Activated naive CD8-positive, alpha-beta T cell treated with anti-CD3 and anti-CD28 coated beads for 36 hours (primary cell): ENCODE data around the gene LST1. TPM values are rescaled to one million over a fixed set of nuclear protein-coding genes. Genes with fewer than 3 reads are reported as not detected.

Source experiments
- DNase-seq: peaks from one replicate; pipeline ENCODE4 v3.0.0; 2021
- H3K27ac Mint-ChIP-seq: one replicate; pipeline ENCODE4 v1.8.0; 2022; ENCODE audit warnings: mild to moderate bottlenecking, moderate library complexity, mixed read lengths
- H3K27me3 Mint-ChIP-seq: one replicate; pipeline ENCODE4 v1.8.0; 2022; ENCODE audit warnings: mild to moderate bottlenecking, mixed read lengths
- H3K36me3 Mint-ChIP-seq: one replicate; pipeline ENCODE4 v1.8.0; 2021; ENCODE audit warnings: mild to moderate bottlenecking, mixed read lengths
- H3K4me1 Mint-ChIP-seq: one replicate; pipeline ENCODE4 v1.8.0; 2021; ENCODE audit warnings: mixed read lengths
- H3K4me3 Mint-ChIP-seq: one replicate; pipeline ENCODE4 v1.8.0; 2022; ENCODE audit warnings: mild to moderate bottlenecking, moderate library complexity, mixed read lengths
- H3K9me3 Mint-ChIP-seq: one replicate; pipeline ENCODE4 v1.8.0; 2022; ENCODE audit warnings: mixed read lengths
- total RNA-seq, 2 experiments: library from RNA; stranded (reverse); gene quantifications; one replicate each; pipeline ENCODE4 v1.2.3, GENCODE V29; 2021

The LST1 gene
- total RNA-seq, 2 experiments from 2014 or later, result 29.1 TPM

- no peaks in the 10 kb centered on the region for H3K9me3 Mint-ChIP-seq
- peaks cover 66% of the 10 kb centered on the region for H3K4me1 Mint-ChIP-seq
- H3K27ac Mint-ChIP-seq, result peak overlapping the region; percentile 99
- no peaks in the 10 kb centered on the region for H3K27me3 Mint-ChIP-seq
- peaks cover 67% of the 10 kb centered on the region for H3K36me3 Mint-ChIP-seq
- DNase-seq, result no peak
- H3K4me3 Mint-ChIP-seq, result peak overlapping the region; percentile 93
These were observed 11.7 kb upstream of the LST1 start for GRCh38 chr6:31574106-31575061.

- DNase-seq, result peak; percentile 83
- Mint-ChIP-seq H3K4me3 (peak within 1 kb of the TSS; percentile 93), H3K36me3 (peaks cover 70% of the 10 kb centered on the region), H3K4me1 (peaks cover 62% of the 10 kb centered on the region), H3K9me3 (no peaks in the 10 kb centered on the region), H3K27ac (peak within 1 kb of the TSS; percentile 99), H3K27me3 (no peaks in the 10 kb centered on the region)
These were observed 10.7 kb upstream of the LST1 start, which contains the start of gene TNF for GRCh38 chr6:31575335-31575901. Gene TNF (plus strand): TSS chr6:31575565. CDS start chr6:31575742, 177 bp downstream.

- peak overlapping the region; percentile 93 for H3K4me3 Mint-ChIP-seq
- no peaks in the 10 kb centered on the region for H3K27me3 Mint-ChIP-seq
- H3K27ac Mint-ChIP-seq, result peak overlapping the region; percentile 99
- H3K4me1 Mint-ChIP-seq, result peaks cover 58% of the 10 kb centered on the region
- DNase-seq, result no peak
- H3K9me3 Mint-ChIP-seq, result no peaks in the 10 kb centered on the region
- peaks cover 76% of the 10 kb centered on the region for H3K36me3 Mint-ChIP-seq
These were observed 10.0 kb upstream of the LST1 start for GRCh38 chr6:31575952-31576685.

- DNase-seq, result no peak
- Mint-ChIP-seq H3K9me3 (no peaks in the 10 kb centered on the region), H3K4me3 (peak overlapping the region; percentile 93), H3K4me1 (peaks cover 51% of the 10 kb centered on the region), H3K27ac (peak overlapping the region; percentile 99), H3K27me3 (no peaks in the 10 kb centered on the region), H3K36me3 (peaks cover 85% of the 10 kb centered on the region)
These were observed 9.0 kb upstream of the LST1 start for GRCh38 chr6:31576897-31577578.

GRCh38 chr6:31577579-31577966 is 8.5 kb upstream of the LST1 start:
- Mint-ChIP-seq H3K4me3 (peak overlapping the region; percentile 93), H3K27ac (peak overlapping the region; percentile 99), H3K9me3 (no peaks in the 10 kb centered on the region), H3K36me3 (peaks cover 83% of the 10 kb centered on the region), H3K4me1 (peaks cover 54% of the 10 kb centered on the region), H3K27me3 (no peaks in the 10 kb centered on the region)
- DNase-seq, result no peak

- peaks cover 78% of the 10 kb centered on the region for H3K36me3 Mint-ChIP-seq
- peak overlapping the region; percentile 93 for H3K4me3 Mint-ChIP-seq
- H3K27ac Mint-ChIP-seq, result peak overlapping the region; percentile 92
- no peak for DNase-seq
- H3K9me3 Mint-ChIP-seq, result no peaks in the 10 kb centered on the region
- H3K4me1 Mint-ChIP-seq, result peaks cover 52% of the 10 kb centered on the region
- no peaks in the 10 kb centered on the region for H3K27me3 Mint-ChIP-seq
These were observed 7.6 kb upstream of the LST1 start for GRCh38 chr6:31578184-31579118.

GRCh38 chr6:31579119-31579505 is 7.0 kb upstream of the LST1 start:
- H3K4me1 Mint-ChIP-seq, result peaks cover 49% of the 10 kb centered on the region
- no peaks in the 10 kb centered on the region for H3K9me3 Mint-ChIP-seq
- DNase-seq, result no peak
- peak overlapping the region; percentile 92 for H3K27ac Mint-ChIP-seq
- peak overlapping the region; percentile 93 for H3K4me3 Mint-ChIP-seq
- H3K27me3 Mint-ChIP-seq, result no peaks in the 10 kb centered on the region
- peaks cover 72% of the 10 kb centered on the region for H3K36me3 Mint-ChIP-seq

- Mint-ChIP-seq H3K4me3 (peak overlapping the region; percentile 93), H3K4me1 (peaks cover 44% of the 10 kb centered on the region), H3K36me3 (peaks cover 69% of the 10 kb centered on the region), H3K27ac (peak overlapping the region; percentile 92), H3K9me3 (no peaks in the 10 kb centered on the region), H3K27me3 (no peaks in the 10 kb centered on the region)
- no peak for DNase-seq
These were observed 6.3 kb upstream of the LST1 start for GRCh38 chr6:31579546-31580437.

GRCh38 chr6:31580438-31580740 is 5.7 kb upstream of the LST1 start:
- no peak for DNase-seq
- no peaks in the 10 kb centered on the region for H3K9me3 Mint-ChIP-seq
- no peaks in the 10 kb centered on the region for H3K27me3 Mint-ChIP-seq
- H3K4me1 Mint-ChIP-seq, result peaks cover 39% of the 10 kb centered on the region
- H3K4me3 Mint-ChIP-seq, result peak overlapping the region; percentile 93
- H3K36me3 Mint-ChIP-seq, result peaks cover 66% of the 10 kb centered on the region
- H3K27ac Mint-ChIP-seq, result peak overlapping the region; percentile 92

GRCh38 chr6:31580807-31581433 is 5.2 kb upstream of the LST1 start:
- H3K36me3 Mint-ChIP-seq, result peaks cover 63% of the 10 kb centered on the region
- H3K4me1 Mint-ChIP-seq, result peaks cover 43% of the 10 kb centered on the region
- no peaks in the 10 kb centered on the region for H3K9me3 Mint-ChIP-seq
- no peaks in the 10 kb centered on the region for H3K27me3 Mint-ChIP-seq
- peak overlapping the region; percentile 92 for H3K27ac Mint-ChIP-seq
- H3K4me3 Mint-ChIP-seq, result peak overlapping the region; percentile 93
- peak; percentile 92 for DNase-seq

- H3K27ac Mint-ChIP-seq, result peak overlapping the region; percentile 92
- no peaks in the 10 kb centered on the region for H3K27me3 Mint-ChIP-seq
- H3K9me3 Mint-ChIP-seq, result no peaks in the 10 kb centered on the region
- H3K36me3 Mint-ChIP-seq, result peaks cover 56% of the 10 kb centered on the region
- DNase-seq, result no peak
- H3K4me3 Mint-ChIP-seq, result peak overlapping the region; percentile 93
- H3K4me1 Mint-ChIP-seq, result peaks cover 50% of the 10 kb centered on the region
These were observed 4.4 kb upstream of the LST1 start for GRCh38 chr6:31581434-31582229.

GRCh38 chr6:31582230-31582643 is 3.8 kb upstream of the LST1 start, which contains the start of gene LTB:
Gene LTB (minus strand): TSS chr6:31582424. CDS start chr6:31582417, 7 bp downstream.
- no peaks in the 10 kb centered on the region for H3K9me3 Mint-ChIP-seq
- peak within 1 kb of the TSS; percentile 93 for H3K4me3 Mint-ChIP-seq
- H3K4me1 Mint-ChIP-seq, result peaks cover 55% of the 10 kb centered on the region
- peaks cover 50% of the 10 kb centered on the region for H3K36me3 Mint-ChIP-seq
- DNase-seq, result peak; percentile 55
- H3K27ac Mint-ChIP-seq, result peak within 1 kb of the TSS; percentile 92
- H3K27me3 Mint-ChIP-seq, result no peaks in the 10 kb centered on the region
